Aorta (tissue), 5 donors: ENCODE data around the gene THSD7B. TPM values are rescaled to one million over a fixed set of nuclear protein-coding genes. Genes with fewer than 3 reads are reported as not detected.

Experiments
- ATAC-seq: fragments of 200-7000 bp; cut with Tn5 transposase; one replicate; pipeline ENCODE4 v1.9.1; 2022; ENCODE audit warnings: moderate library complexity; ENCODE audit not compliant: low FRiP score
- DNase-seq, 2 donors: peaks; one replicate each; pipeline ENCODE4 v3.0.0-alpha.2; 2020
- H3K27ac ChIP-seq, 2 donors: one replicate each; pipeline ENCODE4 v1.5.1; 2013; ENCODE audit warnings: low read length in 2 of 2, mild to moderate bottlenecking in 2 of 2, moderate library complexity in 2 of 2, control low read depth in 1 of 2, inconsistent platforms in 1 of 2, low read depth in 1 of 2
- H3K27me3 ChIP-seq, 2 donors: one replicate each; pipeline ENCODE4 v1.6.1; 2013; ENCODE audit warnings: control low read depth in 1 of 2, low read length in 1 of 2, mild to moderate bottlenecking in 1 of 2, moderate library complexity in 1 of 2; ENCODE audit not compliant: insufficient read depth in 2 of 2, control insufficient read depth in 1 of 2
- H3K36me3 ChIP-seq, 2 donors: one replicate each; pipeline ENCODE4 v1.6.1; 2013; ENCODE audit warnings: control low read depth in 1 of 2, low read length in 1 of 2, mild to moderate bottlenecking in 1 of 2; ENCODE audit not compliant: insufficient read depth in 2 of 2, control insufficient read depth in 1 of 2
- H3K4me1 ChIP-seq, 2 donors: one replicate each; pipeline ENCODE4 v1.6.1; 2013; ENCODE audit warnings: low read length in 2 of 2, control low read depth in 1 of 2, mild to moderate bottlenecking in 1 of 2, moderate library complexity in 1 of 2; ENCODE audit not compliant: insufficient read depth in 2 of 2, control insufficient read depth in 1 of 2
- H3K4me3 ChIP-seq, 2 donors: one replicate each; pipeline ENCODE4 v1.5.1; 2013; ENCODE audit warnings: low read length in 2 of 2, control low read depth in 1 of 2, mild to moderate bottlenecking in 1 of 2
- H3K9me3 ChIP-seq: one replicate; pipeline ENCODE4 v1.6.1; 2013; ENCODE audit warnings: mild to moderate bottlenecking, low read length; ENCODE audit not compliant: control insufficient read depth
- WGBS, 2 donors: extraction: QIAGEN DNeasy Blood & Tissue Kit; methylation state at CpG; one replicate each; pipeline ENCODE4 v1.1.7; 2013; 5-methylcytosine and 5-hydroxymethylcytosine counted together
- intact Hi-C, 2 donors: fragments of 100-400 bp; cut with DNase I; formaldehyde crosslinking; loops; one replicate each; pipeline versions ENCODE4 v1.14.2 to v1.15.0; 2022
- polyA plus RNA-seq, 2 donors: library from polyadenylated mRNA; stranded (reverse); fragments of 200-250 nt; gene quantifications; one replicate each; pipeline ENCODE4 v1.2.3, GENCODE V29; 2013
- total RNA-seq, 2 donors: library from RNA; stranded (reverse); fragmentation: NEBNext Ultra II Directional; extraction: Animal tissue kit (Norgen Biotek cat#: 25700); gene quantifications; one replicate each; pipeline ENCODE4 v1.2.1, GENCODE V29; 2021
- donor health status: healthy with polysubstance abuse.
- donor health status: Bipolar disorder and iron deficiency.
- donor health status: DM: no; HTN: no; CAD: no.
- donor health status: DM: no; HTN: no; CAD: no.
- donor health status: DM: yes; HTN: yes; CAD: no.

Gene THSD7B
- total and polyA plus RNA-seq, 4 donors = 0.25 to 5.1 (median 1.8) TPM

DNA sequence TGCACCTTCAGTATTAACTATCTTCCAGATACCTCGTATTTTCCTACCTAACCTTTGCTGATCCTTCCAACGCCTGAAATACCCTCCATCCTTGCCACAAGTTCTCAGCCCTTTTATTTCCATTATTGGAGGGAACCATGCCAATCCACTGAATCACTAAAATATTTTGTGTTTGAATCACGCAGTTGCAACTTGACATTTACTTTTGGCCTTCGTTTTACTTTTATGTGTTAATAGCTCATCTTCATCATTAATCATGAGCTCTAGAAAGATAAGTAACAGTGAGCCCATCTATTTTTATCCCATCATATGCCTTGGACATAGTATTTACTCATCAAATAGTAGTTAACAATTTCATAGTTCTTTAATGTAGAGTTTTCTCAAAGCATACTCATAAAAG is 463.2 kb downstream of the THSD7B start:
- Histone ChIP-seq H3K4me3 (no peak overlapping the region), H3K4me1 (peaks cover 0 to 6% of the 10 kb centered on the region in 2 donors), H3K36me3 (no peaks in the 10 kb centered on the region), H3K9me3 (no peaks in the 10 kb centered on the region), H3K27me3 (no peaks in the 10 kb centered on the region), H3K27ac (no peak overlapping the region)
- DNase-seq (no peak), ATAC-seq (no peak)
- WGBS, 2 donors = 26 to 46% methylated on average over 4 of the region's 4 CpGs
- intact Hi-C loops = no loop called here

DNA sequence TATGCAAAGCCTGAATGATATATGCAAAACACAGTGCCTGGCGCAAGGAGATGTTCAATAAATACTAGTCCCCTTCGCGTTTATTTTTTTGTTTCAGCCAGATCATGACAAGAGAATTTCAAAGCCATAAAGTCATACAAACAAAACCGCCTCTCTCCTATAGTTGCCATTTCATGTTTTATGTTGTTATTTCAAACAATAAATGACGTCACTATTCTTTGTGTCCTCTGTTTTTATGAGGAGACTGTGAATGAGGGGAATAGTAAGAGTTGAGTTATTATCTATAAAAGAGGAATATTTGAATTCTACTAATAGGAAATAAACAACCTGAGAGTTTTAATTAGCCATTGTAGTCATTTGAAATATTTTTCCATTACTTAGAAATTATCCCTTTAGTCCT is 464.5 kb downstream of the THSD7B start:
- DNase-seq = no peak

DNA sequence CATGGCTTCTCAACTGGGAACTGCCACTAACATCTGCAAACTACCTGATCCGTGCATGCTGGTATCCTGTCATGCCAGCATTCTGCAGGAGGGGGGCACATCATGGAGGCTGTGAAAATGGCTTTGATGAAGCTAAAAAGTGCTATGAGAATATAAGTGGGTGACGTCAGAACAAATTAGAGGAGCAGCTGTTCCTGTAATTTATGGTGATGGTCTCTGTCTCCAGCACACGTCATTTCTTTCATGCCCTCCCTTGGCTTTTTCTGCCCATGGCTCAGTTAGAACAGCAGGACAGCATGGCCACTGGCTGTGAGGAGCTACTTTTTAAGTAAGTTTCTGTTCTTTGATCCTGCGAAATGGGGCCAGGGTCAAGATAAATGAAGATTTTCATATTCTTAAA is 466.3 kb downstream of the THSD7B start:
- intact Hi-C loops = loop anchor here in 1 of 2 donors (10.0 kb wide), 1 partner anchor 597 kb away; no protein-coding TSS in a partner anchor
- Histone ChIP-seq H3K9me3 (no peaks in the 10 kb centered on the region), H3K27me3 (no peaks in the 10 kb centered on the region), H3K4me3 (no peak overlapping the region), H3K36me3 (no peaks in the 10 kb centered on the region), H3K4me1 (peaks cover 0 to 6% of the 10 kb centered on the region in 2 donors), H3K27ac (no peak overlapping the region)
- DNase-seq (no peak), ATAC-seq (no peak)
- 92 to 95% methylated on average over 4 of the region's 4 CpGs for WGBS, 2 donors

More for the DNA sequence above, 464.5 kb downstream of the THSD7B start:
- Histone ChIP-seq H3K36me3 (no peaks in the 10 kb centered on the region), H3K4me3 (no peak overlapping the region), H3K27ac (no peak overlapping the region), H3K27me3 (no peaks in the 10 kb centered on the region), H3K4me1 (peaks cover 0 to 6% of the 10 kb centered on the region in 2 donors), H3K9me3 (no peaks in the 10 kb centered on the region)
- no peak for ATAC-seq
- 31 to 44% methylated on average over 5 of the region's 5 CpGs for WGBS, 2 donors
- intact Hi-C loops = loop anchor here in 1 of 2 donors (10.0 kb wide), 1 partner anchor 595 kb away; no protein-coding TSS in a partner anchor

DNA sequence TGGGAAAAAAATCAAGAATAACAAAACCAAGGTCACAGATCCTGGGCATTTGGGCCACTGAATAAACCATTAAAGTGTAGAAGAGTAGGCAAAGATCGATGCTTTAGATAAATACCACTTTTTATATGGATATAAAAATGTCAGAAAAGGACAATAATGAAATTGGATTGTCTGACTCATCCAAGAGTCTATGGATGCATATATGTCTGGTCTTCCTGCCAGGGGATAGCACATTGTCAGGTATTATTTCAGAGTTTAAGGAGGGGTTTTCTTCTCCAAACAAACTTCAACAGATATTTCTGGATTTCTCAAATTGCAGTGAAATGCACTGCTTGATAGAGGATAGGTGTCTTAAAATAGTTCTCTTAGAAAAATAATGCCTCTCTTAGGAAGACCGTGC is 466.7 kb downstream of the THSD7B start:
- H3K4me3 ChIP-seq = no peak overlapping the region
- no peaks in the 10 kb centered on the region for H3K9me3 ChIP-seq
- H3K27me3 ChIP-seq = no peaks in the 10 kb centered on the region
- DNase-seq (no peak), ATAC-seq (no peak)
- H3K4me1 ChIP-seq = peaks cover 0 to 6% of the 10 kb centered on the region in 2 donors
- H3K27ac ChIP-seq = no peak overlapping the region
- 38 to 50% methylated on average over 2 of the region's 2 CpGs for WGBS, 2 donors
- intact Hi-C loops = loop anchor here in 1 of 2 donors (10.0 kb wide), 1 partner anchor 597 kb away; no protein-coding TSS in a partner anchor
- no peaks in the 10 kb centered on the region for H3K36me3 ChIP-seq

DNA sequence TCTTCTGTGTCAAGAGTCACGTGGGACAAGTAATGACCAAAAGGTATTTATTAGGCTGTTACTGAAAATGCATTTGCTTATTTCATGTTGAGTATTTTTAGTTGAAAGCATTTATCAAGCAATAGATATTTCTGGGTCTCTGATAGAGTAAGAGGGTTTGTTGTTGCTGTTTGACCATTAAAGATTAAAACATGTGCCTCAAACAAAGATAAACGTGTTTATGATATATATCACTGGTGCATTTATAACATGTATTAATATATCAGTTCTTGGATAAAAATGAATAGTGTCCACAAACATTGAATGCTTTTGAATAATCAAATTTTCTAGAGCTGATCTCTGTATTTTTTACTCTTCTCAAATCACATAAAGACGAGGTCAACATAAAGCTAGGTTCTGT is 467.7 kb downstream of the THSD7B start:
- ATAC-seq (no peak), DNase-seq (no peak)
- Histone ChIP-seq H3K36me3 (no peaks in the 10 kb centered on the region), H3K27me3 (no peaks in the 10 kb centered on the region), H3K27ac (no peak overlapping the region), H3K4me3 (no peak overlapping the region), H3K4me1 (peaks cover 0 to 8% of the 10 kb centered on the region in 2 donors), H3K9me3 (no peaks in the 10 kb centered on the region)
- intact Hi-C loops = loop anchor here in 1 of 2 donors (10.0 kb wide), 1 partner anchor 598 kb away; no protein-coding TSS in a partner anchor
- 93 to 98% methylated on average over 3 of the region's 3 CpGs for WGBS, 2 donors

DNA sequence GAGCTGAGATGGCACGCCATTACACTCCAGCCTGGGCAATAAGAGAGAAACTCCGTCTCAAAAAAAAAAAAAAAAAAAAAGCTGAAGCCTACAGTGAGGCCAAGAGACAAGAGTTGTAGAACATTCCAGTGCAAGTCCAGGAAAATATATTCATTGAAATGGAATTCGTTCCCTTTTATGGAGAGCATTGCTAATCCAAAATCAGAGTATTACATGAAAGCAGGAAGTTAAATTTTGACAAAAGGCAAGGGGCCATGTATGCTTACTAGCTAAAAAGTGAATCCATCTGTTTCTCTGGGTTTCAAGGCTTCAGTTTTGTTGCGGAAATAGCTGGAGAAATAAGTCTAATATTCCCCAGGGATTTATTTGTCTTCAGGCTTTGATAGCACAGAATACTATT is 471.7 kb downstream of the THSD7B start:
- Histone ChIP-seq H3K27ac (peak overlapping the region in 1 of 2 donors; percentile 82), H3K9me3 (no peaks in the 10 kb centered on the region), H3K27me3 (no peaks in the 10 kb centered on the region), H3K4me3 (no peak overlapping the region), H3K36me3 (no peaks in the 10 kb centered on the region), H3K4me1 (peaks cover 0 to 3% of the 10 kb centered on the region in 2 donors)
- intact Hi-C loops = loop anchor here in 1 of 2 donors (10.0 kb wide), 1 partner anchor 602 kb away; no protein-coding TSS in a partner anchor
- DNase-seq (no peak), ATAC-seq (peak; percentile 82)
- WGBS, 2 donors = 4 to 8% methylated on average over 4 of the region's 4 CpGs

DNA sequence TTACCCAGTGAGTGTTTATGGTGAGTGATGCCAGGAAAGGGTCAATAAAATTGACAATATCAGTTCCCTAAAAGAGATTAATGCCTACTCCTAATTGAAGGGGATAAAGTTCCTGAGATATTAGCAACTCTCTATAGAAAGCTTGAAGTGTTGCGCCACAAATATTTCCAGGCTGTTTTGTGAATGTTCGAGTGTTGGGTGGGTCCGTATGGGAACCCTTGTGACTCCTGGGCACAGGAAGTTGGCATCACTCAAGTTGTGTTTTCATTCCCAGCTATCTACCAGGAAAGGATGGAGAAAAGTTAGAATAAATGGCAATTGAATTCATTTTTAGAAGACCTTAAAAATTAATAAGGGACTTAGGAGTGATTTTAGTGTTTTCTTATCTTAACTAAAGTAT is 472.7 kb downstream of the THSD7B start:
- Histone ChIP-seq H3K4me3 (no peak overlapping the region), H3K4me1 (peaks cover 0 to 3% of the 10 kb centered on the region in 2 donors), H3K27ac (peak overlapping the region in 1 of 2 donors; percentile 82), H3K9me3 (no peaks in the 10 kb centered on the region), H3K27me3 (no peaks in the 10 kb centered on the region), H3K36me3 (no peaks in the 10 kb centered on the region)
- ATAC-seq (no peak), DNase-seq (no peak)
- intact Hi-C loops = loop anchor here in 1 of 2 donors (10.0 kb wide), 1 partner anchor 603 kb away; no protein-coding TSS in a partner anchor
- 84 to 85% methylated on average over 3 of the region's 3 CpGs for WGBS, 2 donors

DNA sequence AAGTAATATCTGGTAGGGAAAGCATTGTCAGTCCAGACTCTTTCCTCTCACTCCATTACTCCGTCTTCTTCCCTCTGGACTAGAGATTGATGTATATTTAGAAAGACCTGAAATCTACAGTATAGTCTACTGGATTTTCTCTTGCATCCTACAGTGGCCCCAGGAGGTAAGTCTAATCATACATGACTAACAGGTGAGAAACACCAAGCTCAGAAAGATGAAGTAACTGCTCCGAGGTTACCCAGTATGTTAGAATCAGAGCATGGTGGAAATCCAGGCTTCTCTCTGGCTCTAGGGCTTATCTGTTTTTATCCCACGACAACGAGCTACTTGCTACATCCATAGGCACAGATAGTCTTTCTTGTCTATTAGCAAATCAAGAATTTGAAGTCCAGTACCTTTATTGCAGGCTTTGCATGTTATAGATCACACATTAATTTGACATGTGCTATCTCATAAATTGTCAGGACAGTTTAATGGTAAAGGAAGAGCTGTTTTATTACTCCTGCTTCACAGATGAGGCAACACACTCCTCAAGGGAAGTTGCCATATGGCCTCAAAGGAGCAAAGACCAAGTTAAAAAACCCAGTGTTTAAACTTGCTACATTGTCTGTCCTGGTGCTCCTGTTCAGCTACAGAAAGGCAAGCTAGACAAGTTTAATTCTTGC is 484.3 kb downstream of the THSD7B start:
- WGBS, 2 donors = 93 to 96% methylated on average over 4 of the region's 4 CpGs
- DNase-seq (no peak), ATAC-seq (no peak)
- Histone ChIP-seq H3K36me3 (no peaks in the 10 kb centered on the region), H3K27ac (no peak overlapping the region), H3K27me3 (no peaks in the 10 kb centered on the region), H3K9me3 (no peaks in the 10 kb centered on the region), H3K4me1 (peaks cover 0 to 8% of the 10 kb centered on the region in 2 donors), H3K4me3 (no peak overlapping the region)
- intact Hi-C loops = no loop called here

DNA sequence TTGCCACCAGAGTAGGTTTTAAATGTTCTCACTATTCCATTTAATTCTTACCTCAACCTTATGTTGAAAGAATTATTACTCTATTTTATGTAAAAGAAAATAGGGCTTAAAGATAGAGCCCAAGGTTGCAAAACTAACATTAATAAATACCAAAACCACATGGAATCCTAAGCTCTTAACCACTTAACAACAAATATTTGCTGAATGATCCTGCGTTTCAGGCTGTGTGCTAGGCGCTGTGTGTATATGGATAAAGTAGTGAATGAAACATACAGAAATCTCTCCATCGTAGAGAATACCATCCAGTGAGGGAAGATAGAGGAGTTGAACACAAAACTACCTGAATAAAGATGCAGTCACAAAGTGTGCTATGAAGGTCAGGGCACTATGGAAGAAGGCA is 485.1 kb downstream of the THSD7B start:
- no peaks in the 10 kb centered on the region for H3K9me3 ChIP-seq
- H3K4me3 ChIP-seq = no peak overlapping the region
- ATAC-seq (no peak), DNase-seq (no peak)
- H3K4me1 ChIP-seq = peaks cover 0 to 8% of the 10 kb centered on the region in 2 donors
- 95% methylated on average over 3 of the region's 3 CpGs for WGBS, 2 donors
- H3K27ac ChIP-seq = no peak overlapping the region
- no peaks in the 10 kb centered on the region for H3K36me3 ChIP-seq
- H3K27me3 ChIP-seq = no peaks in the 10 kb centered on the region
- intact Hi-C loops = no loop called here
